ENCODE results near the gene JAK2.

Gene JAK2

DNA sequence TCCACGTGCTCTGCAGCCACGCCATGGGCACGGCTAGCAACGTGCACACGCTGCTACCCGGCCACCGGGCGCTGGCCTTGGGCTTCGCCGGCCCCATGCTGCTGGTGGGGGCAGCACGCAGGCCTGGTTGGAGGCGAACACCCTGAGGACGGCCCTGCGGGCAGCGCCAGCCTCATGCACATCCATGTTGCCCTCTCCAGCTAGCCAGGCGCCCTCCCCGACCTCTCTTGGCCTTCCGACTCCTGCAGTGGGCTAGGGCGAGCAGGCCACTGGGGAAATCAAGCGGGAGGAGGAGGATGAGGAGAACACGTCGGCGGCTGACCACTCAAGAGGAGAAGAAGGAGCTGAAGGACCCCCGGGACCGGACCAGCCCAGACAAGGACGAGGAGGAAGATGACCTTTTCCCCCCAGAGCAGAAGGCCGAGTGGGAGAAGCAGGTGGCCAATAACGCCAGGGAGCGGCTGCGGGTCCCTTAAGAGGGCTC lies 127.1 kb downstream of the JAK2 start:
- Histone ChIP-seq H3K4me3 (ENCODE audit: low read length) (no peak overlapping the region), H3K9me3 (ENCODE audit: insufficient read depth, low read depth, low read length) (no peaks in the 10 kb centered on the region; the same call in 1 of the 2 replicates), H3K36me3 (ENCODE audit: insufficient read depth, low read depth, low read length) (no peaks in the 10 kb centered on the region), H3K9ac (ENCODE audit: low read depth, low read length) (no peak overlapping the region), H3K27me3 (ENCODE audit: insufficient read depth, low read length) (no peaks in the 10 kb centered on the region), H3K4me1 (ENCODE audit: insufficient read depth, low read length) (no peaks in the 10 kb centered on the region), H3K27ac (ENCODE audit: low read length) (no peak overlapping the region)

DNA sequence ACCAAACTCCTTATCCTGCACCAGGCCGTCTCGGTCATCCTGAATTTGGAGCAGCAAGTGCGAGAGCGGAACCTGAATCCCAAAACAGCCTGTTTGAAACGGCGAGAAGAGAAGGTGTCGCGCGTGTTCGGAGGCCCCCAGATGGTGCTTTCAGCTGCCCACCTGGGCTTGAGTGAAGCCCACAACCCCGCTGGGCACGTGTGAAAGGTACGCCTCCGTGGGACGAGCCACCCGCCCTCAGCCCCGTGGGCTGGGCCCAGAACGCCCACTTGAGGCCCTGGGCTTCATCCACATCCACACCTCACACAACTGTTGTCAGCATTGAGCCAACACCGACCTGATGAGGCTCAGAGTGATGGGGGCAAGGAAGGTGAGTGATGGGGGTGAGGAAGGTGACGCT lies 127.6 kb downstream of the JAK2 start:
- H3K36me3 ChIP-seq (ENCODE audit: insufficient read depth, low read depth, low read length): no peaks in the 10 kb centered on the region
- H3K9me3 ChIP-seq (ENCODE audit: insufficient read depth, low read depth, low read length): no peaks in the 10 kb centered on the region; the same call in 1 of the 2 replicates
- H3K27ac ChIP-seq (ENCODE audit: low read length): no peak overlapping the region
- no peaks in the 10 kb centered on the region for H3K4me1 ChIP-seq (ENCODE audit: insufficient read depth, low read length)
- no peak overlapping the region for H3K4me3 ChIP-seq (ENCODE audit: low read length)
- no peaks in the 10 kb centered on the region for H3K27me3 ChIP-seq (ENCODE audit: insufficient read depth, low read length)
- H3K9ac ChIP-seq (ENCODE audit: low read depth, low read length): no peak overlapping the region

DNA sequence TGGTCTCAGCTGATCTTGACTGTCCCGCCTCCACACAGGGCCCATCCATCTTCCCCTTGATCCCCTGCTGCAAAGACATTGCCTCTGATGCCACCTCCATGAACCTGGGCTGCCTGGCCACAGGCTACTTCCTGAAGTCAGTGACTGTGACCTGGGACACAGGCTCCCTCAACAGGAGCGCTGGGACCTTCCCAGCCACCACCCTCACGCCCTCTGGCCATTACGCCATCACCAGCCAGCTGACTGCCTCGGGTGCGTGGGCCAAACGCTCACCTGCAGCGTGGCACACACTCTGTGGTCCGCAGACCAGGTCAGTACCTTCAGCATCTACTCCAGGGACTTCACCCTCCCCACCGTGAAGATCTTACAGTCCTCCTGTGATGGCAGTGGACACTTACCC lies 128.5 kb downstream of the JAK2 start:
- Histone ChIP-seq H3K36me3 (ENCODE audit: insufficient read depth, low read depth, low read length) (no peaks in the 10 kb centered on the region), H3K27ac (ENCODE audit: low read length) (no peak overlapping the region), H3K4me1 (ENCODE audit: insufficient read depth, low read length) (no peaks in the 10 kb centered on the region), H3K9me3 (ENCODE audit: insufficient read depth, low read depth, low read length) (no peaks in the 10 kb centered on the region; the same call in 1 of the 2 replicates), H3K27me3 (ENCODE audit: insufficient read depth, low read length) (no peaks in the 10 kb centered on the region), H3K9ac (ENCODE audit: low read depth, low read length) (no peak overlapping the region), H3K4me3 (ENCODE audit: low read length) (no peak overlapping the region)

DNA sequence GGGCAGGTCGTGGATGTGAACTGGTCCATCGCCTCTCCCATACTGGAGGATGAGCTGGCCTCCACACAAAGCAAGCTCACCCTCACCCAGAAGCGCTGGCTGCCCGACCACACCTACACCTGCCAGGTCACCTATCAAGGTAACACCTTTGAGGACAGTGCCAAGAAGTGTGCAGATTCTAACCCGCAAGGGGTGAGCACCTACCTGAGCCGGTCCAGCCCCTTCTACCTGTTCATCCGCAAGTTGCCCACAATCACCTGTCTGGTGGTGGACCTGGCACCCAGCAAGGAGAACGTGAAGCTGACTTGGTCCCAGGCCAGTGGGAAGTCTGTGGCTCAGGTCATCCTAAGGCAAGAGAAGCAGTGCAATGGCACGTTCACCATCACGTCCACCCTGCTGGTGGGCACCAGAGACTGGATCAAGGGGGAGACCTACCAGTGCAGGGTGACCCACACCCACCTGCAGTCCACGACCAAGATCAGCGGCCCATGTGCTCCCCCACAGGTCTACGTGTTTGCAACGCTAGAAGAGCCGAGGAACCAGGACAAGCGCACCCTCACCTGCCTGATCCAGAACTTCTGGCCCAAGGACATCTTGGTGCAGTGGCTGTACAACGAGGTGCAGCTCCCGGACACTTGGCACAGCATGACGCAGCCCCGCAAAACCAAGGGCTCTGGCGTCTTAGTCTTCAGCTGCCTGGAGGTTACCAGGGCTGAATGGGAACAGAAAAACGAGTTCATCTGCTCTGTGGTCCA lies 129.1 kb downstream of the JAK2 start:
- H3K9me3 ChIP-seq (ENCODE audit: insufficient read depth, low read depth, low read length): no peaks in the 10 kb centered on the region; the same call in 1 of the 2 replicates
- H3K4me1 ChIP-seq (ENCODE audit: insufficient read depth, low read length): no peaks in the 10 kb centered on the region
- no peak overlapping the region for H3K9ac ChIP-seq (ENCODE audit: low read depth, low read length)
- no peak overlapping the region for H3K27ac ChIP-seq (ENCODE audit: low read length)
- no peaks in the 10 kb centered on the region for H3K27me3 ChIP-seq (ENCODE audit: insufficient read depth, low read length)
- H3K4me3 ChIP-seq (ENCODE audit: low read length): no peak overlapping the region
- H3K36me3 ChIP-seq (ENCODE audit: insufficient read depth, low read depth, low read length): no peaks in the 10 kb centered on the region

DNA sequence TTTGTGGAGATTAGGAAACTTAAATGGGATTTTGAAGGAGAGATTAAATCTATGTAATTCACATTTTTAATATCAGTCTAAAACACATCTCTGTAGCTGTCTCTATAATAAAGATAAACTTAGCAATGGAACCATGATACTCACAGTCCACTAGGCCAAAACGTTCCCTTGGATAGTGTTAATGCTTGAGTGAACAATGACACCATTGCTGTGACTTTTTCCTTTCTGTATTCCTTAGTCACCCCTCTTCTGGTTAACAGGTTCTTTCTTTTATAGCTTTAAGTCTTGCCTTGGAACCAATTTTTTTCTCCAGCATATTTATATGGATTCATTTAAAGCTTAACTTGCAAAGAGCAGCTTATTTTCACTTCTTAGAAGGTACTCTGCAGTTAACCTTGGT lies 137.0 kb downstream of the JAK2 start:
- H3K9ac ChIP-seq (ENCODE audit: low read depth, low read length): no peak overlapping the region
- H3K36me3 ChIP-seq (ENCODE audit: insufficient read depth, low read depth, low read length): no peaks in the 10 kb centered on the region
- H3K27ac ChIP-seq (ENCODE audit: low read length): no peak overlapping the region

DNA sequence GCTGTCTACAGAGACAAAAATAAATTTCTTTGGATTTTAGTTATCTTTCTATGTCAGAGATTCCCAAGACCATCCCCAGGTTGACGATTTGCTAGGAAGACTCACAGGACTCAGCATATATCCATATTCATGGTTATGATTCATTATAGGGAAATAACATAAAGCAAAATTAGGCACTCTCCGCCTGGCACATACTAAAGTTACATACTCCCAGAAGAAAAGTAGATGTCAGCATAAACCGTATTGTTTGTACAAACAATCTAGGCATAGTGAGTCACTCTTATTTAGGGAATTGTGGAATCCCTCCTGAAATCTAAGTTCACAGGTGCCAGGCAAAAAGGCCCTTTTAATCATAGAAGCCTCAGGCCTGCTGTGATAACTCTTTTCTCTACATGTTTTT lies 137.4 kb downstream of the JAK2 start:
- no peak overlapping the region for H3K4me3 ChIP-seq (ENCODE audit: low read length)
- H3K27me3 ChIP-seq (ENCODE audit: insufficient read depth, low read length): no peaks in the 10 kb centered on the region
- H3K9me3 ChIP-seq (ENCODE audit: insufficient read depth, low read depth, low read length): no peaks in the 10 kb centered on the region
- H3K36me3 ChIP-seq (ENCODE audit: insufficient read depth, low read depth, low read length): no peaks in the 10 kb centered on the region
- H3K27ac ChIP-seq (ENCODE audit: low read length): no peak overlapping the region
- no peaks in the 10 kb centered on the region for H3K4me1 ChIP-seq (ENCODE audit: insufficient read depth, low read length)
- H3K9ac ChIP-seq (ENCODE audit: low read depth, low read length): no peak overlapping the region

More for the DNA sequence above, 137.0 kb downstream of the JAK2 start:
- H3K9me3 ChIP-seq (ENCODE audit: insufficient read depth, low read depth, low read length): no peaks in the 10 kb centered on the region
- no peaks in the 10 kb centered on the region for H3K27me3 ChIP-seq (ENCODE audit: insufficient read depth, low read length)
- no peak overlapping the region for H3K4me3 ChIP-seq (ENCODE audit: low read length)
- H3K4me1 ChIP-seq (ENCODE audit: insufficient read depth, low read length): no peaks in the 10 kb centered on the region

DNA sequence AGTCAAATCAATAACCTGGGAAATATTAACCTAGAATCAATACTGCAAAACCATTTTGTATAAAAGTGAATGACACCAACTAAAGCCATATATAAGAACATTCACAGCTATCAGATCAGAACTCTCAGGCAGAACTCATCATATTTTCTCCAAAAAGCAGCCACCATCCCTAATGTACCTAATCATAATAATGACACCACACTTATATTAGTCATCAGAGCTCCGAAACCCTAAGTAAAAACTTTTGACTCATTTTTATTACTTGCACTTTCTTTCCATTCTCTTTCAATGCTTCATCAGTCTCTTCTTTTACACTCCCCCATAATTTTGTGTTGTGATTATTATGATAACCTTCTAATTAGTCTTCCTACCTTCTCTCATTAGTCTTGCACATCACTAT lies 155.1 kb downstream of the JAK2 start:
- Histone ChIP-seq H3K27me3 (ENCODE audit: insufficient read depth, low read length) (no peaks in the 10 kb centered on the region), H3K36me3 (ENCODE audit: insufficient read depth, low read depth, low read length) (no peaks in the 10 kb centered on the region), H3K9ac (ENCODE audit: low read depth, low read length) (no peak overlapping the region), H3K27ac (ENCODE audit: low read length) (no peak overlapping the region), H3K9me3 (ENCODE audit: insufficient read depth, low read depth, low read length) (no peaks in the 10 kb centered on the region), H3K4me1 (ENCODE audit: insufficient read depth, low read length) (no peaks in the 10 kb centered on the region), H3K4me3 (ENCODE audit: low read length) (no peak overlapping the region)

DNA sequence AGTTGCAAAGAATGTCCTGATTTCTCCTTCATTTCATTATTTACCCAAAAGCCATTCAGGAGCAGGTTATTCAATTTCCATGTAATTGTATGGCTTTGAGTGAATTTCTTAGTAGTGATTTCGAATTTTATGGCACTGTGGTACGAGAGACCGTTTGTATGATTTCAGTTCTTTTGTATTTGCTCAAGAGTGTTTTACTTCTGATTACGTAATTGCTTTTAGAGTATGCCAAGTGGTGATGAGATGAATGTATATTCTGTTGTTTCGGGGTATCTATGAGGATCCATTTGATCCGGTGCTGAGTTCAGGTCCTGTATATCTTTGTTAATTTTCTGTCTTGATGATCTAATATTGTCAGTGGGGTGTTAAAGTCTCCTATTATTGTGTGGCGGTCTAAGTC lies 159.1 kb downstream of the JAK2 start:
- H3K27me3 ChIP-seq (ENCODE audit: insufficient read depth, low read length): no peaks in the 10 kb centered on the region
- H3K4me1 ChIP-seq (ENCODE audit: insufficient read depth, low read length): no peaks in the 10 kb centered on the region
- H3K9me3 ChIP-seq (ENCODE audit: insufficient read depth, low read depth, low read length): no peaks in the 10 kb centered on the region
- H3K4me3 ChIP-seq (ENCODE audit: low read length): no peak overlapping the region
- no peaks in the 10 kb centered on the region for H3K36me3 ChIP-seq (ENCODE audit: insufficient read depth, low read depth, low read length)
- no peak overlapping the region for H3K9ac ChIP-seq (ENCODE audit: low read depth, low read length)
- H3K27ac ChIP-seq (ENCODE audit: low read length): no peak overlapping the region

DNA sequence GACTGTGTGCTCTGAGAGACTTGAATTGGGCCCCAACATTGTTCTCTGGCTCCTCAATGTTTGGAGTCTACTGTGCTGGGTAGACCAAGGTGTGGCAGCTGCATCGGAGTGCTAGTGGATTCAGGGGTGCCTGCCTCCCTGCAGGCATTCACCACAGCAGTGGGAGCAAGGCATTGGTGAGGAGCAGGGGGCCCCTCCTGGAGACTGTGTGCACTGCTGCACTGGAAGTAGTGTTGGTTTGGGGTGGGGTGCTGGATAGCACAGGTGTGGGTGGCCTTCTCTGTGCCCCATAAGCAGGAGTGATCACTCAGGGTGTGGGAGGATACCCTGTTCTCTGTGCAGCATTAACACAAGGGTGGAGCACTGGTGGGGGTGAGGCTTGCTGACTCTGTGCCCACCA lies 161.2 kb downstream of the JAK2 start:
- H3K27ac ChIP-seq (ENCODE audit: low read length): no peak overlapping the region
- no peaks in the 10 kb centered on the region for H3K36me3 ChIP-seq (ENCODE audit: insufficient read depth, low read depth, low read length)
- no peaks in the 10 kb centered on the region for H3K4me1 ChIP-seq (ENCODE audit: insufficient read depth, low read length)

More for the DNA sequence above, 161.2 kb downstream of the JAK2 start:
- H3K27me3 ChIP-seq (ENCODE audit: insufficient read depth, low read length): no peaks in the 10 kb centered on the region
- H3K9me3 ChIP-seq (ENCODE audit: insufficient read depth, low read depth, low read length): no peaks in the 10 kb centered on the region
- H3K9ac ChIP-seq (ENCODE audit: low read depth, low read length): no peak overlapping the region
- H3K4me3 ChIP-seq (ENCODE audit: low read length): no peak overlapping the region

All from iPS-20b (cell line).